Mesenchymal stem cell (in vitro differentiated cells and primary cell): ENCODE data around the gene ACP1.

ENCODE experiments used
- DNase-seq: peaks from one replicate; pipeline ENCODE4 v3.0.0-alpha.2; 2013
- H2AFZ ChIP-seq: one replicate; pipeline ENCODE4 v1.6.1; 2013; ENCODE audit warnings: low read depth, mild to moderate bottlenecking, control low read depth, inconsistent platforms, low read length, moderate library complexity
- H2AK5ac ChIP-seq: 2 replicates; pipeline ENCODE4 v1.6.1; 2013; ENCODE audit warnings: low read length, moderate library complexity, mild to moderate bottlenecking, inconsistent platforms; ENCODE audit not compliant: severe bottlenecking
- H2BK120ac ChIP-seq: one replicate; pipeline ENCODE4 v1.6.1; 2013; ENCODE audit warnings: low read depth, mild to moderate bottlenecking, inconsistent platforms, low read length, moderate library complexity
- H2BK12ac ChIP-seq, 2 experiments: one replicate each; pipeline ENCODE4 v1.6.1; 2013; ENCODE audit warnings: inconsistent platforms in 2 of 2, low read length in 2 of 2, mild to moderate bottlenecking in 2 of 2, moderate library complexity in 2 of 2, control low read depth in 1 of 2
- H2BK15ac ChIP-seq: one replicate; pipeline ENCODE4 v1.6.1; 2013; ENCODE audit warnings: mild to moderate bottlenecking, low read depth, inconsistent platforms; ENCODE audit not compliant: poor library complexity, severe bottlenecking
- H2BK5ac ChIP-seq: 2 replicates; pipeline ENCODE4 v1.6.1; 2013; ENCODE audit warnings: low read depth, mild to moderate bottlenecking, low read length, control low read depth, inconsistent platforms; ENCODE audit not compliant: poor library complexity, severe bottlenecking
- H3K14ac ChIP-seq, 2 experiments: one replicate each; pipeline ENCODE4 v1.6.1; 2013; ENCODE audit warnings: inconsistent platforms in 2 of 2, low read length in 2 of 2, control low read depth in 1 of 2, mild to moderate bottlenecking in 1 of 2, moderate library complexity in 1 of 2
- H3K18ac ChIP-seq, 2 experiments: one replicate each; pipeline ENCODE4 v1.6.1; 2013; ENCODE audit warnings: inconsistent platforms in 2 of 2, low read length in 2 of 2, control low read depth in 1 of 2, low read depth in 1 of 2, mild to moderate bottlenecking in 1 of 2
- H3K23ac ChIP-seq, 2 experiments: one replicate each; pipeline ENCODE4 v1.6.1; 2013; ENCODE audit warnings: inconsistent platforms in 2 of 2, low read length in 2 of 2, mild to moderate bottlenecking in 2 of 2, moderate library complexity in 2 of 2, control low read depth in 1 of 2
- H3K27ac ChIP-seq: 2 replicates; pipeline ENCODE4 v1.5.1; 2013; ENCODE audit warnings: mild to moderate bottlenecking, moderate library complexity, low read length, control low read depth, inconsistent platforms; ENCODE audit not compliant: poor library complexity, severe bottlenecking
- H3K27me3 ChIP-seq, 2 experiments: 2 replicates each; pipeline versions ENCODE4 v1.6.1 to v1.7.0; 2013; ENCODE audit warnings: low read length in 2 of 2, mild to moderate bottlenecking in 2 of 2, moderate library complexity in 2 of 2, control low read depth in 1 of 2, inconsistent platforms in 1 of 2; ENCODE audit not compliant: control insufficient read depth in 1 of 2, insufficient read depth in 1 of 2
- H3K36me3 ChIP-seq, 2 experiments: 2 replicates each; pipeline versions ENCODE4 v1.6.1 to v1.7.0; 2013; ENCODE audit warnings: low read length in 2 of 2, control low read depth in 1 of 2, inconsistent platforms in 1 of 2, low read depth in 1 of 2, mild to moderate bottlenecking in 1 of 2; ENCODE audit not compliant: insufficient read depth in 2 of 2, control insufficient read depth in 1 of 2
- H3K4ac ChIP-seq, 2 experiments: one replicate each; pipeline ENCODE4 v1.6.1; 2013; ENCODE audit warnings: inconsistent platforms in 2 of 2, low read length in 2 of 2, mild to moderate bottlenecking in 2 of 2, moderate library complexity in 2 of 2, control low read depth in 1 of 2, low read depth in 1 of 2
- H3K4me1 ChIP-seq: 2 replicates; pipeline ENCODE4 v1.6.1; 2013; ENCODE audit warnings: low read depth, low read length, control low read depth; ENCODE audit not compliant: control insufficient read depth, insufficient read depth
- H3K4me2 ChIP-seq: 2 replicates; pipeline ENCODE4 v1.6.1; 2013; ENCODE audit warnings: low read length, mild to moderate bottlenecking, inconsistent platforms; ENCODE audit not compliant: poor library complexity, severe bottlenecking
- H3K4me3 ChIP-seq, 2 experiments: 2 replicates each; pipeline versions ENCODE4 v1.5.1 to v1.7.0; 2013; ENCODE audit warnings: low read length in 2 of 2, mild to moderate bottlenecking in 2 of 2, control low read depth in 1 of 2, low read depth in 1 of 2; ENCODE audit not compliant: insufficient read depth in 1 of 2
- H3K79me1 ChIP-seq: replicated peaks from 2 replicates; pipeline ENCODE4 v1.6.1; 2013; ENCODE audit warnings: mild to moderate bottlenecking, control low read depth, low read length, inconsistent platforms; ENCODE audit not compliant: poor library complexity, severe bottlenecking
- H3K9ac ChIP-seq: 2 replicates; pipeline ENCODE4 v1.7.0; 2013; ENCODE audit warnings: mild to moderate bottlenecking, low read length, moderate library complexity
- H3K9me3 ChIP-seq: 2 replicates; pipeline ENCODE4 v1.7.0; 2013; ENCODE audit warnings: mild to moderate bottlenecking, low read length; ENCODE audit not compliant: control insufficient read depth
- H4K8ac ChIP-seq: one replicate; pipeline ENCODE4 v1.6.1; 2013; ENCODE audit warnings: inconsistent platforms, mild to moderate bottlenecking, low read length, moderate library complexity
- H4K91ac ChIP-seq: one replicate; pipeline ENCODE4 v1.6.1; 2013; ENCODE audit warnings: mild to moderate bottlenecking, low read length, inconsistent platforms
- WGBS: methylation state at CpG from one replicate; pipeline ENCODE4 v1.1.7; 2013; ENCODE audit warnings: mixed read lengths; 5-methylcytosine and 5-hydroxymethylcytosine counted together

Gene ACP1

GRCh38 chr2:223971-224760 lies 40.6 kb upstream of the ACP1 start:
- Histone ChIP-seq H2BK12ac (no peak overlapping the region), H4K91ac (no peak overlapping the region), H3K9me3 (no peaks in the 10 kb centered on the region), H3K36me3 (peaks cover 22 to 79% of the 10 kb centered on the region in 2 experiments), H3K27me3 (no peaks in the 10 kb centered on the region), H3K4me3 (no peak overlapping the region), H2BK15ac (no peak overlapping the region), H2AK5ac (no peak overlapping the region), H3K9ac (no peak overlapping the region), H3K18ac (no peak overlapping the region), H3K4ac (no peak overlapping the region), H3K27ac (no peak overlapping the region), H3K14ac (no peak overlapping the region), H2BK5ac (no peak overlapping the region), H2AFZ (no peak overlapping the region), H3K4me2 (no peak overlapping the region), H3K23ac (no peak overlapping the region), H4K8ac (no peak overlapping the region), H3K4me1 (peaks cover 2% of the 10 kb centered on the region), H2BK120ac (no peak overlapping the region), H3K79me1 (no peaks in the 10 kb centered on the region)
- DNase-seq: no peak
- 94% methylated on average over 3 of the region's 6 CpGs for WGBS

- no peak overlapping the region for H3K18ac ChIP-seq
- H3K4ac ChIP-seq: no peak overlapping the region
- peaks cover 2% of the 10 kb centered on the region for H3K4me1 ChIP-seq
- H3K14ac ChIP-seq: no peak overlapping the region
- H2BK15ac ChIP-seq: no peak overlapping the region
- no peak overlapping the region for H3K27ac ChIP-seq
- no peak overlapping the region for H2BK12ac ChIP-seq
- H2BK5ac ChIP-seq: no peak overlapping the region
- H3K79me1 ChIP-seq: no peaks in the 10 kb centered on the region
- no peak overlapping the region for H3K4me3 ChIP-seq
- H2AFZ ChIP-seq: no peak overlapping the region
- H2AK5ac ChIP-seq: no peak overlapping the region
- H2BK120ac ChIP-seq: no peak overlapping the region
- peaks cover 14 to 84% of the 10 kb centered on the region in 2 experiments for H3K36me3 ChIP-seq
- no peaks in the 10 kb centered on the region for H3K9me3 ChIP-seq
- H4K91ac ChIP-seq: no peak overlapping the region
- H4K8ac ChIP-seq: no peak overlapping the region
- no peak overlapping the region for H3K23ac ChIP-seq
- H3K4me2 ChIP-seq: no peak overlapping the region
- H3K27me3 ChIP-seq: no peaks in the 10 kb centered on the region
- no peak for DNase-seq
- WGBS: 98% methylated on average over 9 of the region's 9 CpGs
- no peak overlapping the region for H3K9ac ChIP-seq
Measured at GRCh38 chr2:228115-228514, 36.6 kb upstream of the ACP1 start.

DNA sequence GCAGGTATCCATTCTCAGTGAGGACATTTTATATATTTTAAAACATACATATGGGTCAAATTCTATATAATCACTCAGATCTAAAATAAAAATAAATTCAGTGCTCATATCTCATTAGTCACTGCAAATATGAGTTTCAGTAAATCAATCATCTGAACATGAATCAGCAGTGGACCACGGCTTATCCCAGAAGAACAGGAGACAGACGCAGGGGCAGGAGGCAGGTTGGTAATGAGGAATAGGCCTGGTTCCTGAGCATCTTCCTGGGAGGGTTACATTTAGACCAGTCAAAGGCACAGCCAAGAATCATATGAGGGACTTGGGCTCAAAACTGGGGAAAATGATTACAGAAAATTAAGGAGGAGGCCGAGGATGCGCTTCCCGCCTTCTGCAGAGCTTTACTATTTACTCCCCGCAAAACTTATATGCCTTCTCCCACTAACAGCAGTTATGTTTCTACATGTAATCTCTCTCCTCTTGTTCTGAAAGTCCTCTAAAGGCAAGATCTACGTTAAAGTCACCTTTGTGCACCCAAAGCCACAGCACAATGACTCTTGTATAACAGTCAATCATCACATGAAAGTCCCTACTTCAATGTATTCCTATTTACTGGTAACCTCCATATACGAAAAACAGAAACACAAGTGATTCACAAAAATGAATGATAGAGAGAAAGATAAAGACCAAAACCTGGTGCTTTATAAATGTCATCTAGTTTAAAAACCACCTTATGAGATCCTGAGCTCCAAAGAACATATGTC lies 36.0 kb upstream of the ACP1 start:
- no peak overlapping the region for H4K91ac ChIP-seq
- no peak overlapping the region for H3K18ac ChIP-seq
- H3K79me1 ChIP-seq: no peaks in the 10 kb centered on the region
- H3K36me3 ChIP-seq: peaks cover 10 to 82% of the 10 kb centered on the region in 2 experiments
- WGBS: 93% methylated on average over 7 of the region's 8 CpGs
- no peak overlapping the region for H2BK5ac ChIP-seq
- no peak overlapping the region for H3K14ac ChIP-seq
- H2BK120ac ChIP-seq: no peak overlapping the region
- no peaks in the 10 kb centered on the region for H3K27me3 ChIP-seq
- H3K4ac ChIP-seq: no peak overlapping the region
- H3K4me3 ChIP-seq: no peak overlapping the region
- peaks cover 2% of the 10 kb centered on the region for H3K4me1 ChIP-seq
- no peak overlapping the region for H4K8ac ChIP-seq
- H3K23ac ChIP-seq: no peak overlapping the region
- H3K9me3 ChIP-seq: no peaks in the 10 kb centered on the region
- no peak overlapping the region for H2AK5ac ChIP-seq
- no peak overlapping the region for H2AFZ ChIP-seq
- no peak overlapping the region for H2BK15ac ChIP-seq
- H3K9ac ChIP-seq: no peak overlapping the region
- no peak overlapping the region for H3K4me2 ChIP-seq
- no peak for DNase-seq
- H3K27ac ChIP-seq: no peak overlapping the region
- H2BK12ac ChIP-seq: no peak overlapping the region

- H3K36me3 ChIP-seq: peaks cover 6 to 59% of the 10 kb centered on the region in 2 experiments
- no peak overlapping the region for H2BK12ac ChIP-seq
- no peak overlapping the region for H3K23ac ChIP-seq
- no peaks in the 10 kb centered on the region for H3K9me3 ChIP-seq
- no peak overlapping the region for H3K4ac ChIP-seq
- H3K4me1 ChIP-seq: peaks cover 2% of the 10 kb centered on the region
- no peak for DNase-seq
- no peak overlapping the region for H2AFZ ChIP-seq
- H3K4me2 ChIP-seq: no peak overlapping the region
- WGBS: 94% methylated on average over 6 of the region's 9 CpGs
- no peak overlapping the region for H3K4me3 ChIP-seq
- H3K27me3 ChIP-seq: no peaks in the 10 kb centered on the region
- H3K9ac ChIP-seq: no peak overlapping the region
- H4K91ac ChIP-seq: no peak overlapping the region
- H2AK5ac ChIP-seq: no peak overlapping the region
- no peak overlapping the region for H2BK15ac ChIP-seq
- no peak overlapping the region for H2BK120ac ChIP-seq
- no peaks in the 10 kb centered on the region for H3K79me1 ChIP-seq
- no peak overlapping the region for H4K8ac ChIP-seq
- H3K14ac ChIP-seq: no peak overlapping the region
- no peak overlapping the region for H3K18ac ChIP-seq
- no peak overlapping the region for H2BK5ac ChIP-seq
- no peak overlapping the region for H3K27ac ChIP-seq
Measured at GRCh38 chr2:231521-232185, 33.1 kb upstream of the ACP1 start.
